ENCODE measurements around the gene PAM.
"Not testable (repeated sequence)": the region's sequence is repeated elsewhere in the genome, so short reads cannot be mapped to it uniquely, and the experiment has no call there.

PAM gene

GRCh38 chr5:102903074-102903871 is 148.2 kb downstream of the PAM start:
- H3K27ac ChIP-seq = no peak overlapping the region
- no peak for TF ChIP-seq CTCF (IDR thresholded peaks at IDR 0.05)
- TF ChIP-seq ZFX (IDR thresholded peaks at IDR 0.05; ENCODE audit: borderline replicate concordance) = no peak

- H3K27ac ChIP-seq = no peak overlapping the region
- TF ChIP-seq ZFX (IDR thresholded peaks at IDR 0.05; ENCODE audit: borderline replicate concordance) (no peak), CTCF (IDR thresholded peaks at IDR 0.05) (no peak)
Observed at GRCh38 chr5:102905056-102905455, 150.0 kb downstream of the PAM start.

GRCh38 chr5:102907099-102907498 is 152.0 kb downstream of the PAM start:
- not testable (repeated sequence) for H3K27ac ChIP-seq

GRCh38 chr5:102910240-102911226 is 155.4 kb downstream of the PAM start:
- no peak overlapping the region for H3K27ac ChIP-seq

GRCh38 chr5:102911973-102912372 is 156.9 kb downstream of the PAM start:
- H3K27ac ChIP-seq = no peak overlapping the region
- TF ChIP-seq CTCF (IDR thresholded peaks at IDR 0.05) (no peak), ZFX (IDR thresholded peaks at IDR 0.05; ENCODE audit: borderline replicate concordance) (no peak)

More at GRCh38 chr5:102910240-102911226, 155.4 kb downstream of the PAM start:
- TF ChIP-seq CTCF (IDR thresholded peaks at IDR 0.05) = no peak

GRCh38 chr5:102916109-102916508 is 161.0 kb downstream of the PAM start:
- H3K27ac ChIP-seq = no peak overlapping the region

More at GRCh38 chr5:102916109-102916508, 161.0 kb downstream of the PAM start:
- TF ChIP-seq CTCF (IDR thresholded peaks at IDR 0.05) = no peak
- TF ChIP-seq ZFX (IDR thresholded peaks at IDR 0.05; ENCODE audit: borderline replicate concordance) = no peak

Data from 22Rv1 (cell line).